Endothelial cell of umbilical vein (primary cell): ENCODE results near the gene CIRBP. TPM values are rescaled to one million over a fixed set of nuclear protein-coding genes. Genes with fewer than 3 reads are reported as not detected.
A peak's percentile ranks its signal among the peaks of the same experiment; 100 is the strongest.

ENCODE experiments used
- BruUV-seq: library from RNA; stranded (reverse); fragments of 400-500 nt; replicated peaks from 2 replicates; lab custom pipeline; 2021; lab: Mats Ljungman, UMichigan
- CTCF ChIA-PET: fragments of 300-600, 350-600 bp; sonication (Branson Sonifier 250); formaldehyde crosslinking; loops from one replicate; lab custom pipeline; 2021; ENCODE audit warnings: antibody characterized with exemption, inconsistent platforms; lab: Charles Lee
- POLR2A ChIA-PET: fragments of 300-600, 350-600 bp; sonication (Branson Sonifier 250); formaldehyde crosslinking; loops from one replicate; lab custom pipeline; 2021; ENCODE audit warnings: antibody characterized with exemption, inconsistent platforms; lab: Charles Lee
- DNase-seq: peaks from one replicate; pipeline ENCODE4 v3.0.0-alpha.2; 2011; ENCODE audit warnings: low read depth, low spot score
- FAIRE-seq: peaks from 2 replicates; lab custom pipeline; 2011; peaks lifted over from hg19 to GRCh38; lab: Jason Lieb, UNC
- H2AFZ ChIP-seq: 2 replicates; pipeline ENCODE4 v1.6.0; 2012; ENCODE audit warnings: low read depth, low read length, control low read depth, inconsistent platforms
- H3K27ac ChIP-seq: 2 replicates; pipeline ENCODE4 v1.5.1; 2011; ENCODE audit warnings: low read depth, mild to moderate bottlenecking, control low read depth, low read length, moderate library complexity; ENCODE audit not compliant: insufficient read depth
- H3K27me3 ChIP-seq, 2 experiments: 2 replicates each; pipeline versions ENCODE4 v1.6.0 to v1.6.1; 2011; ENCODE audit warnings: low read length in 2 of 2, mixed read lengths in 1 of 2; ENCODE audit not compliant: control insufficient read depth in 2 of 2, insufficient read depth in 2 of 2
- H3K36me3 ChIP-seq, 2 experiments: 2 replicates in 1 of 2; 3 replicates in 1 of 2; pipeline ENCODE4 v1.5.1; 2011; ENCODE audit warnings: low read length in 2 of 2, mild to moderate bottlenecking in 1 of 2, moderate library complexity in 1 of 2; ENCODE audit not compliant: control insufficient read depth in 2 of 2, insufficient read depth in 2 of 2; ENCODE audit errors: extremely low read depth in 1 of 2
- H3K4me1 ChIP-seq: 3 replicates; pipeline ENCODE4 v1.5.1; 2011; ENCODE audit warnings: mild to moderate bottlenecking, low read length; ENCODE audit not compliant: control insufficient read depth, insufficient read depth; ENCODE audit errors: extremely low read depth
- H3K4me2 ChIP-seq: 2 replicates; pipeline ENCODE4 v1.6.1; 2011; ENCODE audit warnings: low read length, control low read depth, mixed read lengths; ENCODE audit not compliant: insufficient read depth
- H3K4me3 ChIP-seq, 3 experiments: fragments of 200-600 bp in 1 of 3; sonication (generic), shearing (Covaris generic) in 1 of 3; replicated peaks in 1 of 3; 2 replicates each; pipeline ENCODE4 v1.5.1; 2011 to 2016; ENCODE audit warnings: control low read depth in 3 of 3, low read length in 3 of 3, mild to moderate bottlenecking in 2 of 3, inconsistent platforms in 1 of 3, low read depth in 1 of 3, moderate library complexity in 1 of 3; ENCODE audit not compliant: insufficient read depth in 1 of 3
- H3K79me2 ChIP-seq: 2 replicates; pipeline ENCODE4 v1.6.0; 2012; ENCODE audit warnings: low read length, inconsistent platforms; ENCODE audit not compliant: control insufficient read depth, insufficient read depth
- H3K9ac ChIP-seq: replicated peaks from 2 replicates; pipeline ENCODE3; 2011; ENCODE audit warnings: low read length, control low read depth; ENCODE audit not compliant: insufficient read depth; ENCODE audit errors: extremely low read depth
- H3K9me1 ChIP-seq: replicated peaks from 3 replicates; pipeline ENCODE4 v1.6.0; 2011; ENCODE audit warnings: mild to moderate bottlenecking, low read length; ENCODE audit not compliant: control insufficient read depth, insufficient read depth; ENCODE audit errors: extremely low read depth
- H3K9me3 ChIP-seq: replicated peaks from 2 replicates; pipeline ENCODE4 v1.5.1; 2012; ENCODE audit warnings: low read length, inconsistent platforms; ENCODE audit not compliant: control insufficient read depth, insufficient read depth
- H4K20me1 ChIP-seq: replicated peaks from 2 replicates; pipeline ENCODE3; 2011; ENCODE audit warnings: mild to moderate bottlenecking, low read length; ENCODE audit not compliant: control insufficient read depth, insufficient read depth; ENCODE audit errors: extremely low read depth
- CTCF ChIP-seq, 2 donors: IDR thresholded peaks; 1 replicate in 1 of 2; 2 replicates in 1 of 2; pipeline ENCODE4 v1.5.1; 2011; ENCODE audit warnings: low read length in 2 of 2, mild to moderate bottlenecking in 2 of 2, moderate library complexity in 2 of 2, control low read depth in 1 of 2, inconsistent platforms in 1 of 2, low read depth in 1 of 2; ENCODE audit not compliant: insufficient read depth in 1 of 2; ENCODE audit errors: extremely low read depth in 1 of 2
- EZH2 ChIP-seq: IDR thresholded peaks from 2 replicates; pipeline ENCODE4 v1.6.1; 2012; ENCODE audit warnings: borderline replicate concordance, low read depth, mild to moderate bottlenecking, moderate library complexity, low read length, inconsistent platforms; ENCODE audit not compliant: severe bottlenecking
- FOS ChIP-seq: IDR thresholded peaks from 2 replicates; pipeline ENCODE4 v1.6.1; 2011; ENCODE audit warnings: mild to moderate bottlenecking, low read length, moderate library complexity, borderline replicate concordance; ENCODE audit not compliant: insufficient read depth
- GATA2 ChIP-seq: IDR thresholded peaks from 2 replicates; pipeline ENCODE4 v1.7.0; 2011; ENCODE audit warnings: low read depth, mild to moderate bottlenecking, moderate library complexity, mixed read lengths, low read length; ENCODE audit not compliant: insufficient read length, insufficient read depth
- JUN ChIP-seq: IDR thresholded peaks from 2 replicates; pipeline ENCODE4 v1.6.1; 2011; ENCODE audit warnings: borderline replicate concordance, low read depth; ENCODE audit not compliant: insufficient read length, insufficient read depth
- MAX ChIP-seq: IDR thresholded peaks from 2 replicates; pipeline ENCODE4 v1.6.1; 2011; ENCODE audit not compliant: insufficient read depth, insufficient read length
- MYC ChIP-seq: IDR thresholded peaks from one replicate; pipeline ENCODE4 v1.6.1; 2011; ENCODE audit warnings: mild to moderate bottlenecking, low read depth, low read length
- POLR2A ChIP-seq: IDR thresholded peaks from 2 replicates; pipeline ENCODE4 v1.6.1; 2012; ENCODE audit warnings: low read depth, mild to moderate bottlenecking, control low read depth, low read length
- POLR2AphosphoS5 ChIP-seq: IDR thresholded peaks from 2 replicates; pipeline ENCODE4 v1.6.1; 2012; ENCODE audit warnings: low read depth, mild to moderate bottlenecking, control low read depth, low read length, moderate library complexity; ENCODE audit not compliant: insufficient read depth
- dilution Hi-C: fragments of 300-500 bp; cut with MboI; formaldehyde crosslinking; loops from one replicate; pipeline ENCODE4 v1.15.0; 2019; ENCODE audit warnings: low sequenced_read_pairs; ENCODE audit not compliant: extremely low pct_ligation_motif_present
- intact Hi-C: fragments of 100-400 bp; cut with micrococcal nuclease; formaldehyde crosslinking; loops from one replicate; pipeline ENCODE4 v1.10.0; 2022
- polyA plus RNA-seq, 4 experiments: library from polyadenylated mRNA; depleted of rRNA in 3 of 4; stranded (reverse) in 3 of 4; unstranded in 1 of 4; fragments of >200 nt; gene quantifications; 2 replicates each; pipeline versions ENCODE4 v1.2.1 to v1.2.3, GENCODE V29; 2011 to 2012; ENCODE audit warnings: missing spikeins in 1 of 4
- total RNA-seq: library from RNA; stranded (reverse); gene quantifications from 2 replicates; pipeline ENCODE4 v1.2.3, GENCODE V29; 2021

Gene CIRBP
- total and polyA plus RNA-seq, 2 donors (not counting 3 experiments of a cell fraction or from before 2014, with no cell fraction given), result 225 to 439 TPM

- FAIRE-seq (no peak), DNase-seq (peak; percentile 90)
- Histone ChIP-seq H3K4me1 (peaks cover 12% of the 10 kb centered on the region), H4K20me1 (no peaks in the 10 kb centered on the region), H3K27me3 (no peaks in the 10 kb centered on the region), H3K79me2 (peaks cover 35% of the 10 kb centered on the region), H3K36me3 (peaks cover 0 to 2% of the 10 kb centered on the region in 2 experiments), H3K9me1 (no peaks in the 10 kb centered on the region), H3K9me3 (no peaks in the 10 kb centered on the region), H3K4me3 (peak within 1 kb of the TSS; percentile 71 to 95 (median 84)), H3K27ac (peak within 1 kb of the TSS; percentile 99), H3K4me2 (peak within 1 kb of the TSS; percentile 52), H2AFZ (peak within 1 kb of the TSS; percentile 36), H3K9ac (peak within 1 kb of the TSS; percentile 97)
- CTCF ChIA-PET, result interaction anchor here (1.6 kb wide), 1 partner anchor 18 kb away, joined by 14 read pairs; no protein-coding TSS in a partner anchor
- dilution Hi-C loops, result no loop called here
- POLR2A ChIA-PET, result interaction anchor here (1.0 kb wide), 2 partner anchors 18 to 21 kb away, joined by 7 to 10 read pairs; partner anchors contain the start of gene CIRBP
- TF ChIP-seq POLR2A (peak; percentile 99), FOS (peak; percentile 91), EZH2 (no peak), MAX (no peak), MYC (no peak), JUN (no peak), GATA2 (peak; percentile 13), POLR2AphosphoS5 (peak; percentile 99), CTCF (IDR thresholded peaks at IDR 0.05; ENCODE audit: extremely low read depth in 1 of 2, insufficient read depth in 1 of 2, low read depth in 1 of 2, low read length in 2 of 2) (peak; percentile 8 to 42)
- TSS peak; percentile 82 for BruUV-seq
- intact Hi-C loops, result loop anchor here (10.0 kb wide), 1 partner anchor 453 kb away; the partner anchor contains the start of gene PTBP1
Measured at GRCh38 chr19:1248139-1248785, 20.9 kb upstream of the CIRBP start, which contains the start of gene MIDN. Gene MIDN, plus strand, starts transcription at chr19:1248583. Its CDS starts 1,714 bp downstream, at chr19:1250297.
